ENCODE results near the gene ZNF629. TPM values are rescaled to one million over a fixed set of nuclear protein-coding genes. Genes with fewer than 3 reads are reported as not detected.

ZNF629 gene
- polyA plus RNA-seq, 1 experiment = 5.1 TPM

DNA sequence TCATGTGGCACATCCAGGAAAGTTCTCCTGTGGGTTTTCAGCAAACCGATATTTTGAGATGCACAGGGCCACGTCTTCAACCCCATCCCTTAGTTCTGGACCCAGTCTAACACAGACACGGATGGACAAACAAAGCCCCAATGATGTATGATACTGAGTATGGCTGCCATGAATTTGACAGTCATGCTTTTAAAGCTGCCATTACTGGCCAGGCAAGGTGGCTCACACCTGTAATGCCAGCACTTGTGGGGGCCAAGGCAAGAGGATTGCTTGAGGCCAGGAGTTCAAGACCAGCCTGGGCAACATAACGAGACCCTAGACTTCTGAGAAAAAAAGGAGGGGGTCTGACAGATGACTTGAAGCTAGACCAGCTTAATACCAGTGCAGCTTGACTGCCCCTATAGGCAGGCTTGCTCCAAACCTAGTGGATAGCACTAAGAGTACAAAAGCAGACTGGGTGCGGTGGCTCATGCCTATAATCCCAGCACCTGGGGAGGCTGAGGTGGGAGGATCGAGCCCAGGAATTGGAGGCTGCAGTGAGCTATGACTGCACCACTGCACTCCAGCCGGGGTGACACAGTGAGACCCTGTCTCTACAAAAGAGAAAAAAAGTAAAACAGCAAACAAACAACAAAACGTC is 10.8 kb upstream of the ZNF629 start:
- TF ChIP-seq, protein P1, sequence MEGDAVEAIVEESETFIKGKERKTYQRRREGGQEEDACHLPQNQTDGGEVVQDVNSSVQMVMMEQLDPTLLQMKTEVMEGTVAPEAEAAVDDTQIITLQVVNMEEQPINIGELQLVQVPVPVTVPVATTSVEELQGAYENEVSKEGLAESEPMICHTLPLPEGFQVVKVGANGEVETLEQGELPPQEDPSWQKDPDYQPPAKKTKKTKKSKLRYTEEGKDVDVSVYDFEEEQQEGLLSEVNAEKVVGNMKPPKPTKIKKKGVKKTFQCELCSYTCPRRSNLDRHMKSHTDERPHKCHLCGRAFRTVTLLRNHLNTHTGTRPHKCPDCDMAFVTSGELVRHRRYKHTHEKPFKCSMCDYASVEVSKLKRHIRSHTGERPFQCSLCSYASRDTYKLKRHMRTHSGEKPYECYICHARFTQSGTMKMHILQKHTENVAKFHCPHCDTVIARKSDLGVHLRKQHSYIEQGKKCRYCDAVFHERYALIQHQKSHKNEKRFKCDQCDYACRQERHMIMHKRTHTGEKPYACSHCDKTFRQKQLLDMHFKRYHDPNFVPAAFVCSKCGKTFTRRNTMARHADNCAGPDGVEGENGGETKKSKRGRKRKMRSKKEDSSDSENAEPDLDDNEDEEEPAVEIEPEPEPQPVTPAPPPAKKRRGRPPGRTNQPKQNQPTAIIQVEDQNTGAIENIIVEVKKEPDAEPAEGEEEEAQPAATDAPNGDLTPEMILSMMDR (IDR thresholded peaks at IDR 0.05; ENCODE audit: low read depth, low read length) = peak; percentile 19; the same call in 1 of the 2 replicates
- Histone ChIP-seq H3K27ac (ENCODE audit: low read depth, low read length) (no peak overlapping the region), H3K27me3 (ENCODE audit: control insufficient read depth, insufficient read depth, low read length) (peaks cover 5% of the 10 kb centered on the region), H3K9me3 (ENCODE audit: control insufficient read depth, insufficient read depth, low read length) (no peaks in the 10 kb centered on the region), H3K4me3 (ENCODE audit: low read depth, low read length) (no peak overlapping the region)
- POLR2A ChIA-PET = interaction anchor here (1.4 kb wide), 1 partner anchor 11 kb away, joined by 3 read pairs; the partner anchor contains the start of gene ZNF629
- DNase-seq (ENCODE audit: low read depth, low spot score) = no peak
- CTCF ChIA-PET = no interaction called here

DNA sequence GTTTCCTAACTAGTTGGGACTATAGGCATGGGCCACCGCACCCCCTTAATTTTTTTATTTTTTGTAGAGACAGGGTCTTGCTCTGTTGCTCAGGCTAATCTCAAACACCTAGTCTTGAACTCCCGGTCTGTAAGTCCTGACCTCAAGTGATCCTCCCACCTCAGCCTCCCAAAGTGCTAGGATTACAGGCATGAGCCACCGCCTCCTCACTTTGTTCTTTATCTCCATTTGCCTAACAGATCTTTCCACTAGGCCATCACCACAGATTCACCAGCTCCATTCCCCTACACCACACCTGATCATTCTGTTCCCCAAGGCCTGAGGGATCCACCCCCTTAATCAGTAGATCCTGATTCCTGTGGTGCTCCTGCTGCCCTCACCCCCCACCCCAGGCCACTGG is 7.6 kb upstream of the ZNF629 start:
- no peak for DNase-seq (ENCODE audit: low read depth, low spot score)
- H3K9me3 ChIP-seq (ENCODE audit: control insufficient read depth, insufficient read depth, low read length) = no peaks in the 10 kb centered on the region
- TF ChIP-seq, protein P1 (IDR thresholded peaks at IDR 0.05; ENCODE audit: low read depth, low read length) = no peak
- no peak overlapping the region for H3K4me3 ChIP-seq (ENCODE audit: low read depth, low read length)
- ChIA-PET CTCF (interaction anchor here (0.7 kb wide), 1 partner anchor 49 kb away, joined by 4 read pairs; no protein-coding TSS in a partner anchor), POLR2A (no interaction called here)
- H3K27me3 ChIP-seq (ENCODE audit: control insufficient read depth, insufficient read depth, low read length) = peaks cover 4% of the 10 kb centered on the region
- H3K27ac ChIP-seq (ENCODE audit: low read depth, low read length) = no peak overlapping the region

DNA sequence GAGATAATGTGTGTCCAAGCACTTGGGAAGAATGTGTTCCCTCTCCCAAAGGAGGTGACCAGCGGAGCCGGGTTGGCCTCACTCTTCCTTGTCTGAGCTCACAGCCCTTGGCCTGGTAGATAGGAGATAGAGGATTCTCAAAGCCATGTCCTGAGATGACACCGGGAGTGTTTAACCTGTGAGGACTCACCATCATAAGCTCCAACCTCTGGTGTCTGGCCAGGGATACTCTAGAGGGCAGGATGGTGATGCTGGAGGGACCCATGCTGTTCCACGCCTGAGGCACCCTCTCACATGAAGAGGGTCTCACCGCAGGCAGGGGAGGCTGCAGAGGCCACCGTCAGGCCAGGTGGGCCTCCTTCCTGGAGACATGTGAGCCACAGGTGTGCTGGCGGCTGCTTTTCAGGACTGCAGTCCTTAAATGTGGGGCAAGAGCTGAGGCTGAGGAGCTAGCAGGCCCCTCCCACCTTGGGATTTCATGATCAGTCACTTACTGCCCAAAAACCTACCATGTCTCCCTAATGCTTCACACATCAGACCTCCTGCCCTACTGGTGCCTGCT is 6.6 kb upstream of the ZNF629 start:
- Histone ChIP-seq H3K4me3 (ENCODE audit: low read depth, low read length) (no peak overlapping the region), H3K27me3 (ENCODE audit: control insufficient read depth, insufficient read depth, low read length) (peaks cover 4% of the 10 kb centered on the region), H3K9me3 (ENCODE audit: control insufficient read depth, insufficient read depth, low read length) (no peaks in the 10 kb centered on the region), H3K27ac (ENCODE audit: low read depth, low read length) (no peak overlapping the region)
- TF ChIP-seq, protein P1 (IDR thresholded peaks at IDR 0.05; ENCODE audit: low read depth, low read length) = no peak
- ChIA-PET CTCF (interaction anchor here (0.5 to 1.6 kb wide), 5 partner anchors 11 to 51 kb away, joined by 3 to 4 read pairs (median 4); no protein-coding TSS in a partner anchor), POLR2A (no interaction called here)
- no peak for DNase-seq (ENCODE audit: low read depth, low spot score)

DNA sequence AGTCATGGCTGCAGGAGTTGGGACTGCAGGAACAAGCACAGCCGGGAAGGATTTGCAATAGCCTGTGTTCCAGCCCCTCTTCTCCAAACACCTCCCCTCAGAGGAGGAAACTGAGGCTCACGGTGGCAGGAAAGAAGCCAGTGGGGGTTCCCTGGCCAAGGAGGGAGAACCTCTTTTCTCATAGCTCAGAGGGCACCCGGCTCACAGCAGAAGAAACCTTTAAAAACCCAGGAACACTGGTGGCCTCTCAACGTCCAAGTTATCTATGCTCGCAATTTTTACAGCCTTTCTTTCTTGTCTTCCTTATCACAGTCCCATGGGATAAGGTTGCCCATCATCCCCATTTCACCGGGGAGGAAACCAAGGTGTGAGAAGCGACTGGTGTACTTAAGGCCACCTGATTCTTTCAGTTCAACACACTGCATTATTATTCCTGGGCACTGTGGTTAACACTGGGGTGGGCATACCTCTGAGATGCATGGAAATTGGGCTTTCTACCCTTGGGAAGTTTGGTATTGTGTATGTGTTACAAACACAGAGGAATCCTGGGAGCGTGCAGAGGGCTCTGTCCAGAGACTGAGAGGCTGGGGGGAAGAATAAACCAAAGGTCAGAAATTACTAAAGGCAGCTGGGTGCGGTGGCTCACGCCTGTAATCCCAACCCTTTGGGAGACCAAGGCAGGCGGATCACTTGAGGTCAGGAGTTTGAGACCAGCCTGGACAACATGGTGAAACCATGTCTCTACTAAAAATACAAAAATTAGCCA is 791 bp upstream of the ZNF629 start:
- Histone ChIP-seq H3K27ac (ENCODE audit: low read depth, low read length) (peak overlapping the region; percentile 73), H3K4me3 (ENCODE audit: low read depth, low read length) (peak overlapping the region; percentile 90), H3K9me3 (ENCODE audit: control insufficient read depth, insufficient read depth, low read length) (no peaks in the 10 kb centered on the region; the same call in 1 of the 2 replicates), H3K27me3 (ENCODE audit: control insufficient read depth, insufficient read depth, low read length) (no peaks in the 10 kb centered on the region)
- DNase-seq (ENCODE audit: low read depth, low spot score) = no peak
- ChIA-PET CTCF (interaction anchor here (1.5 kb wide), 1 partner anchor 57 kb away, joined by 4 read pairs; no protein-coding TSS in a partner anchor), POLR2A (interaction anchor here (0.7 to 3.0 kb wide), 6 partner anchors 10 to 87 kb away, joined by 3 to 70 read pairs (median 4); partner anchors contain the start of gene PHKG2)
- TF ChIP-seq, protein P1 (IDR thresholded peaks at IDR 0.05; ENCODE audit: low read depth, low read length) = no peak

Data from AG04450 (cell line).